ENCODE measurements around the gene MYT1. TPM values are rescaled to one million over a fixed set of nuclear protein-coding genes. Genes with fewer than 3 reads are reported as not detected.

The MYT1 gene
- total and polyA plus RNA-seq, 2 of the 8 experiments (the other 6 are each of a cell fraction or from before 2014, with no cell fraction given): 0.63 to 2.0 TPM

DNA sequence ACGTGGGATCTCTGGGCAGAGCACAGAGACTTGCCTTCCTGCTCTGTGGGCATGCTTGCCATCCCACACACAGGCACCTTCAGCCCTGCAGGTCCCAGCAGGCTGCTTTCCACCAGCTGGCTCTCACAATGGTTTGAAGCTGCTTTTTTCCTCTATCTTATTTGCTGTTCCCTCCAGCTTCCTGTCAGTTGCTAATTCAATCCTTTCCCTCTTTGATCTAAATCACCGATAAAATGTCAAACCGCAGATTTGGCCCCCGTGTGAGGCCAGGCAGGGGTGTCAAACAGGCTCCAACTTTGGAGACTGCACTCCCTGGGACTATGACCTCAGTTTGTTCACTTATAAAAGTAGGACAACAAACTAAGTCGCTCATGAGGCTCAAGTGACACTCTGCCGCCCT lies 50.7 kb downstream of the MYT1 start:
- Histone ChIP-seq H3K9me3 (ENCODE audit: insufficient read depth in 2 of 2, low read depth in 1 of 2, low read length in 1 of 2) (no peaks in the 10 kb centered on the region), H3K79me1 (ENCODE audit: low read depth, low read length) (no peaks in the 10 kb centered on the region), H3K23me2 (ENCODE audit: low read depth, low read length) (no peaks in the 10 kb centered on the region), H3K18ac (ENCODE audit: extremely low read depth, low read length) (no peak overlapping the region), H4K20me1 (replicated peaks in 1 of 2; ENCODE audit: control insufficient read depth in 1 of 2, insufficient read depth in 2 of 2, low read length in 2 of 2) (peaks cover 0 to 2% of the 10 kb centered on the region in 2 experiments), H3K79me2 (ENCODE audit: control insufficient read depth in 1 of 2, insufficient read depth in 2 of 2, low read length in 2 of 2) (no peaks in the 10 kb centered on the region), H3K4me1 (replicated peaks in 1 of 4; ENCODE audit: control insufficient read depth in 3 of 4, insufficient read depth in 4 of 4, low read length in 3 of 4) (no peaks in the 10 kb centered on the region; a peak in 2 of 7 replicates), H4K8ac (ENCODE audit: extremely low read depth, insufficient read depth, low read length) (no peak overlapping the region), H2BK12ac (ENCODE audit: low read depth, low read length) (no peak overlapping the region), H2BK15ac (ENCODE audit: low read length) (no peak overlapping the region), H3K36me3 (ENCODE audit: control insufficient read depth in 2 of 4, insufficient read depth in 4 of 4, low read length in 3 of 4) (no peaks in the 10 kb centered on the region), H2BK20ac (ENCODE audit: low read length) (no peak overlapping the region), H3K27ac (ENCODE audit: low read depth, low read length) (no peak overlapping the region), H3K23ac (ENCODE audit: insufficient read length) (no peak overlapping the region), H3K9ac (replicated peaks in 1 of 4; ENCODE audit: extremely low read depth in 1 of 4, low read depth in 3 of 4, low read length in 3 of 4) (no peak overlapping the region), H3K4me2 (ENCODE audit: insufficient read depth in 1 of 2, low read depth in 2 of 2, low read length in 2 of 2) (no peak overlapping the region), H3K4ac (replicated peaks; ENCODE audit: insufficient read length, low read depth, low read length) (no peak overlapping the region), H3K56ac (replicated peaks; ENCODE audit: insufficient read length, low read depth, low read length) (no peak overlapping the region), H2BK120ac (replicated peaks; ENCODE audit: low read depth, low read length) (no peak overlapping the region), H3K14ac (ENCODE audit: insufficient read length) (no peak overlapping the region), H4K5ac (ENCODE audit: insufficient read length, low read depth, low read length) (no peak overlapping the region), H3K4me3 (ENCODE audit: extremely low read depth in 1 of 4, insufficient read depth in 2 of 4, low read depth in 3 of 4, low read length in 4 of 4) (no peak overlapping the region), H2BK5ac (ENCODE audit: low read depth, low read length) (no peak overlapping the region), H2AFZ (ENCODE audit: low read length) (no peak overlapping the region), H4K91ac (replicated peaks; ENCODE audit: insufficient read length, low read length) (no peak overlapping the region), H2AK5ac (ENCODE audit: low read depth, low read length) (no peak overlapping the region), H3K27me3 (replicated peaks in 1 of 4; ENCODE audit: control insufficient read depth in 3 of 4, extremely low read depth in 1 of 4, insufficient read depth in 3 of 4, low read length in 3 of 4) (no peaks in the 10 kb centered on the region)
- FAIRE-seq (no peak), DNase-seq (ENCODE audit: low read depth in 1 of 2, low spot score in 2 of 2) (no peak)
- ChIA-PET POLR2A (ENCODE audit: partially characterized antibody) (interaction anchor here (1.0 kb wide), 1 partner anchor 63 kb away, joined by 3 read pairs; no protein-coding TSS in a partner anchor), CTCF (ENCODE audit: partially characterized antibody) (interaction anchor here (1.0 to 4.8 kb wide), 2 partner anchors 9 to 20 kb away, joined by 3 to 33 read pairs; no protein-coding TSS in a partner anchor)
- WGBS, 2 experiments (ENCODE audit: extremely low coverage in 1 of 2, insufficient coverage in 1 of 2, insufficient read length in 1 of 2, insufficient replicate concordance in 2 of 2, low coverage in 1 of 2, low lambda C conversion rate in 2 of 2, missing lambda C conversion rate in 1 of 2): 82% methylated on average over 6 of the region's 6 CpGs; no CpG with 5 or more reads in 1 of the 2 experiments
- no peak for TF ChIP-seq ZNF274 (IDR thresholded peaks at IDR 0.05; ENCODE audit: borderline replicate concordance, extremely low read depth, low read length)
- no peak for TF ChIP-seq TEAD4 (IDR thresholded peaks at IDR 0.05; ENCODE audit: low read depth, low read length)
- TF ChIP-seq GTF2F1 (IDR thresholded peaks at IDR 0.05; ENCODE audit: borderline replicate concordance, low read depth, low read length): no peak
- TF ChIP-seq BCL11A (IDR thresholded peaks at IDR 0.05; ENCODE audit: low read depth in 2 of 2, low read length in 2 of 2): no peak
- TF ChIP-seq SP4 (IDR thresholded peaks at IDR 0.05; ENCODE audit: low read length): no peak
- TF ChIP-seq GABPA (IDR thresholded peaks at IDR 0.05; ENCODE audit: borderline replicate concordance, insufficient read depth, low read length): no peak
- no peak for TF ChIP-seq SRF (IDR thresholded peaks at IDR 0.05; ENCODE audit: low read depth, low read length)
- no peak for TF ChIP-seq POU5F1 (IDR thresholded peaks at IDR 0.05; ENCODE audit: low read depth, low read length)
- no peak for TF ChIP-seq BRCA1 (IDR thresholded peaks at IDR 0.05; ENCODE audit: low read depth, low read length)
- no peak for TF ChIP-seq EZH2 (IDR thresholded peaks at IDR 0.05; ENCODE audit: low read depth, low read length, severe bottlenecking)
- no peak for TF ChIP-seq NRF1 (IDR thresholded peaks at IDR 0.05; ENCODE audit: low read depth, low read length)
- TF ChIP-seq YY1 (IDR thresholded peaks at IDR 0.05; ENCODE audit: low read depth, low read length): no peak
- no peak for TF ChIP-seq CTBP2 (IDR thresholded peaks at IDR 0.05; ENCODE audit: borderline replicate concordance, insufficient read depth, insufficient read length, low read length)
- no peak for TF ChIP-seq BACH1 (IDR thresholded peaks at IDR 0.05; ENCODE audit: low read length)
- no peak for TF ChIP-seq SUZ12 (IDR thresholded peaks at IDR 0.05; ENCODE audit: low read length)
- TF ChIP-seq CBX5 (IDR thresholded peaks at IDR 0.05; ENCODE audit: low read depth, low read length): no peak

Measured in H1 (cell line).